Spleen (tissue), 11 donors: Measurements from ENCODE around the gene SGCG. TPM values are rescaled to one million over a fixed set of nuclear protein-coding genes. Genes with fewer than 3 reads are reported as not detected.
"Not testable (repeated sequence)": the region's sequence is repeated elsewhere in the genome, so short reads cannot be mapped to it uniquely, and the experiment has no call there.

ENCODE experiments used
- DNase-seq: peaks from one replicate; pipeline ENCODE4 v3.0.0-alpha.2; 2020
- H3K27ac ChIP-seq, 8 donors: fragments of 200-600 bp; sonication (generic) in 7 of 8; 1 replicate in 4 of 8; 2 replicates in 4 of 8; pipeline versions ENCODE4 v1.5.0 to v1.8.0; 2016 to 2021; ENCODE audit warnings: inconsistent platforms in 4 of 8, mild to moderate bottlenecking in 4 of 8, moderate library complexity in 1 of 8
- H3K27me3 ChIP-seq, 7 donors: fragments of 200-600 bp; sonication (generic) in 6 of 7; replicated peaks in 1 of 7; 1 replicate in 4 of 7; 2 replicates in 3 of 7; pipeline versions ENCODE4 v1.5.0 to v1.8.0; 2016 to 2021; ENCODE audit warnings: inconsistent platforms in 3 of 7, mild to moderate bottlenecking in 1 of 7
- H3K36me3 ChIP-seq, 6 donors: fragments of 200-600 bp; sonication (generic) in 5 of 6; 1 replicate in 4 of 6; 2 replicates in 2 of 6; pipeline versions ENCODE4 v1.5.0 to v1.8.0; 2016 to 2021; ENCODE audit warnings: inconsistent platforms in 2 of 6
- H3K4me1 ChIP-seq, 6 donors: fragments of 200-600 bp; sonication (generic) in 5 of 6; 1 replicate in 3 of 6; 2 replicates in 3 of 6; pipeline versions ENCODE4 v1.5.0 to v1.8.0; 2016 to 2021; ENCODE audit warnings: inconsistent platforms in 3 of 6
- H3K4me3 ChIP-seq, 8 donors: fragments of 200-600 bp; sonication (generic) in 7 of 8; 1 replicate in 4 of 8; 2 replicates in 4 of 8; pipeline versions ENCODE4 v1.5.0 to v1.8.0; 2016 to 2021; ENCODE audit warnings: inconsistent platforms in 4 of 8, mild to moderate bottlenecking in 4 of 8, moderate library complexity in 2 of 8
- H3K9me3 ChIP-seq, 8 donors: fragments of 200-600 bp; sonication (generic) in 7 of 8; 1 replicate in 4 of 8; 2 replicates in 4 of 8; pipeline versions ENCODE4 v1.5.0 to v1.8.0; 2016 to 2021; ENCODE audit warnings: inconsistent platforms in 4 of 8
- CTCF ChIP-seq, 11 experiments: fragments of 200-600 bp in 7 of 11; fragments of 450-650 bp in 4 of 11; sonication (generic) in 4 of 11; IDR thresholded peaks in 8 of 11; conservative IDR thresholded peaks in 3 of 11; 1 replicate in 7 of 11; 2 replicates in 4 of 11; pipeline versions ENCODE4 v1.4.0 to v1.8.0; 2016 to 2021; ENCODE audit warnings: antibody characterized with exemption in 11 of 11, inconsistent platforms in 4 of 11, mild to moderate bottlenecking in 1 of 11
- POLR2A ChIP-seq, 3 donors: fragments of 450-650 bp; IDR thresholded peaks; one replicate each; pipeline ENCODE4 v1.5.1; 2017; ENCODE audit warnings: antibody characterized with exemption in 3 of 3, mild to moderate bottlenecking in 1 of 3
- POLR2AphosphoS5 ChIP-seq, 3 donors: sonication (generic); formaldehyde crosslinking; IDR thresholded peaks; one replicate each; pipeline ENCODE4 v1.5.1; 2017; ENCODE audit warnings: antibody characterized with exemption in 3 of 3
- WGBS, 5 donors: extraction: QIAGEN DNeasy Blood & Tissue Kit in 3 of 5; methylation state at CpG; one replicate each; pipeline versions ENCODE4 v1.1.5 to v1.1.7; 2013 to 2018; 5-methylcytosine and 5-hydroxymethylcytosine counted together
- intact Hi-C: fragments of 100-400 bp; cut with DNase I; formaldehyde crosslinking; loops from one replicate; pipeline ENCODE4 v1.15.0; 2023; ENCODE audit warnings: low total_unique reads
- polyA plus RNA-seq, 3 donors: library from polyadenylated mRNA; stranded (reverse); fragments of 200-250 nt; gene quantifications; one replicate each; pipeline ENCODE4 v1.2.1, GENCODE V29; 2013
- total RNA-seq, 7 donors: library from RNA; depleted of rRNA in 3 of 7; stranded (reverse); fragments of >200 nt in 3 of 7; fragmentation: NEBNext Ultra II Directional in 4 of 7; extraction: Animal tissue kit (Norgen Biotek cat#: 25700) in 4 of 7; gene quantifications; one replicate each; pipeline versions ENCODE4 v1.1.0 to v1.2.1, GENCODE V29; 2016 to 2021
- donor health status: healthy with polysubstance abuse.
- donor health status: DM: no; HTN: no; CAD: no; lungs with moderate emphysema.
- donor health status: DM: no; HTN: no; CAD: no.
- donor health status: Bipolar disorder and iron deficiency.
- donor health status: healthy.
- donor health status: DM: no; HTN: no; CAD: no.
- donor health status: DM: yes; HTN: yes; CAD: no.

Gene SGCG
- total and polyA plus RNA-seq, 10 donors: not detected

GRCh38 chr13:23288995-23289394 lies 108.2 kb downstream of the SGCG start:
- H3K36me3 ChIP-seq: no peaks in the 10 kb centered on the region
- H3K4me1 ChIP-seq: no peaks in the 10 kb centered on the region
- H3K9me3 ChIP-seq: peaks cover 0 to 4% (median 0%) of the 10 kb centered on the region in 8 donors
- peaks cover 0 to 3% (median 0%) of the 10 kb centered on the region in 7 donors for H3K27me3 ChIP-seq
- no peak overlapping the region for H3K4me3 ChIP-seq
- no peak overlapping the region for H3K27ac ChIP-seq
- DNase-seq: no peak
- intact Hi-C loops: no loop called here
- TF ChIP-seq POLR2A (IDR thresholded peaks at IDR 0.05) (no peak), POLR2AphosphoS5 (IDR thresholded peaks at IDR 0.05) (no peak), CTCF (IDR thresholded peaks at IDR 0.05 in 8 of 11, conservative IDR thresholded peaks at IDR 0.05 in 3 of 11) (no peak)
- 76 to 88% (median 85%) methylated on average over 7 of the region's 7 CpGs for WGBS, 5 donors

GRCh38 chr13:23289917-23290357 lies 109.2 kb downstream of the SGCG start:
- intact Hi-C loops: no loop called here
- no peak overlapping the region for H3K4me3 ChIP-seq
- 63 to 76% (median 69%) methylated on average over 5 of the region's 5 CpGs for WGBS, 5 donors
- H3K36me3 ChIP-seq: no peaks in the 10 kb centered on the region
- peaks cover 0 to under 1% (median 0%) of the 10 kb centered on the region in 7 donors for H3K27me3 ChIP-seq
- peaks cover 0 to 4% (median 0%) of the 10 kb centered on the region in 8 donors for H3K9me3 ChIP-seq
- no peaks in the 10 kb centered on the region for H3K4me1 ChIP-seq
- TF ChIP-seq POLR2AphosphoS5 (IDR thresholded peaks at IDR 0.05): no peak
- TF ChIP-seq POLR2A (IDR thresholded peaks at IDR 0.05): no peak
- TF ChIP-seq CTCF (IDR thresholded peaks at IDR 0.05 in 8 of 11, conservative IDR thresholded peaks at IDR 0.05 in 3 of 11): no peak
- no peak for DNase-seq
- H3K27ac ChIP-seq: no peak overlapping the region

GRCh38 chr13:23292586-23292985 lies 111.8 kb downstream of the SGCG start:
- Histone ChIP-seq H3K27ac (no peak overlapping the region), H3K4me1 (no peaks in the 10 kb centered on the region), H3K36me3 (no peaks in the 10 kb centered on the region), H3K27me3 (no peaks in the 10 kb centered on the region), H3K9me3 (peaks cover 0 to 6% (median 0%) of the 10 kb centered on the region in 8 donors), H3K4me3 (no peak overlapping the region)
- intact Hi-C loops: no loop called here
- DNase-seq: no peak
- TF ChIP-seq CTCF (IDR thresholded peaks at IDR 0.05 in 8 of 11, conservative IDR thresholded peaks at IDR 0.05 in 3 of 11) (no peak), POLR2A (IDR thresholded peaks at IDR 0.05) (no peak), POLR2AphosphoS5 (IDR thresholded peaks at IDR 0.05) (no peak)
- WGBS, 5 donors: 76 to 89% (median 78%) methylated on average over 1 of the region's 1 CpG

- H3K4me1 ChIP-seq: peaks cover 0 to 12% (median 8%) of the 10 kb centered on the region in 6 donors
- H3K9me3 ChIP-seq, H3K27me3 ChIP-seq, intact Hi-C loops, H3K4me3 ChIP-seq, H3K36me3 ChIP-seq, H3K27ac ChIP-seq: not testable (repeated sequence)
- peak; percentile 50 for DNase-seq
- WGBS, 5 donors: 66 to 95% (median 93%) methylated on average over 5 to 6 of the region's 6 CpGs
Observed at GRCh38 chr13:23314837-23315236, 134.1 kb downstream of the SGCG start.

- Histone ChIP-seq H3K27ac (peak overlapping the region in 1 of 8 donors; percentile 32), H3K36me3 (no peaks in the 10 kb centered on the region), H3K4me1 (peaks cover 0 to 33% (median 20%) of the 10 kb centered on the region in 6 donors), H3K4me3 (no peak overlapping the region), H3K27me3 (no peaks in the 10 kb centered on the region), H3K9me3 (no peaks in the 10 kb centered on the region)
- intact Hi-C loops: no loop called here
- 69 to 77% (median 77%) methylated on average over 3 of the region's 3 CpGs for WGBS, 5 donors
- no peak for DNase-seq
- TF ChIP-seq POLR2A (IDR thresholded peaks at IDR 0.05) (no peak), POLR2AphosphoS5 (IDR thresholded peaks at IDR 0.05) (no peak), CTCF (IDR thresholded peaks at IDR 0.05 in 8 of 11, conservative IDR thresholded peaks at IDR 0.05 in 3 of 11) (no peak)
Observed at GRCh38 chr13:23319883-23320224, 139.1 kb downstream of the SGCG start.
